Cardiac muscle cell (in vitro differentiated cells and primary cell): Measurements from ENCODE around the gene L2HGDH. TPM values are rescaled to one million over a fixed set of nuclear protein-coding genes. Genes with fewer than 3 reads are reported as not detected.

Source experiments
- DNase-seq, 2 donors: peaks; one replicate each; pipeline versions ENCODE4 v3.0.0 to v3.0.0-alpha.2; 2010 to 2017; ENCODE audit warnings: low read depth in 1 of 2, low spot score in 1 of 2
- H3K27ac ChIP-seq: fragments of 200-600 bp; sonication (generic); 2 replicates; pipeline ENCODE4 v1.5.1; 2016
- H3K27me3 ChIP-seq: fragments of 200-600 bp; sonication (generic); 2 replicates; pipeline ENCODE4 v1.6.0; 2016; ENCODE audit warnings: control low read depth
- H3K36me3 ChIP-seq: fragments of 200-600 bp; sonication (generic); 2 replicates; pipeline ENCODE4 v1.5.1; 2016; ENCODE audit warnings: control low read depth
- H3K4me1 ChIP-seq: fragments of 200-600 bp; sonication (generic); 2 replicates; pipeline ENCODE4 v1.8.1; 2017; ENCODE audit warnings: low read depth, mild to moderate bottlenecking, mixed run types
- H3K4me3 ChIP-seq: fragments of 200-600 bp; sonication (generic); 2 replicates; pipeline ENCODE4 v1.5.1; 2016; ENCODE audit warnings: mild to moderate bottlenecking
- H3K9me3 ChIP-seq: fragments of 200-600 bp; sonication (generic); 2 replicates; pipeline ENCODE4 v1.5.1; 2017; ENCODE audit warnings: low read depth, mild to moderate bottlenecking, control low read depth
- polyA plus RNA-seq: library from polyadenylated mRNA; unstranded; fragments of >200 nt; fragmentation: Nextera tagmentation; extraction: Ambion mirVana; gene quantifications from 2 replicates; pipeline ENCODE4 v1.2.1, GENCODE V29; 2016
- total RNA-seq: library from RNA; depleted of rRNA; stranded (reverse); fragments of >200 nt; gene quantifications from 2 replicates; pipeline ENCODE4 v1.2.3, GENCODE V29; 2016
- TF ChIP-seq, protein P1 (sequence below): IDR thresholded peaks from 2 replicates; pipeline ENCODE4 v1.5.1; 2012; ENCODE audit warnings: low read depth, mild to moderate bottlenecking, low read length

L2HGDH gene
- total and polyA plus RNA-seq, 2 experiments from 2014 or later, result 9.4 to 13.8 TPM

DNA sequence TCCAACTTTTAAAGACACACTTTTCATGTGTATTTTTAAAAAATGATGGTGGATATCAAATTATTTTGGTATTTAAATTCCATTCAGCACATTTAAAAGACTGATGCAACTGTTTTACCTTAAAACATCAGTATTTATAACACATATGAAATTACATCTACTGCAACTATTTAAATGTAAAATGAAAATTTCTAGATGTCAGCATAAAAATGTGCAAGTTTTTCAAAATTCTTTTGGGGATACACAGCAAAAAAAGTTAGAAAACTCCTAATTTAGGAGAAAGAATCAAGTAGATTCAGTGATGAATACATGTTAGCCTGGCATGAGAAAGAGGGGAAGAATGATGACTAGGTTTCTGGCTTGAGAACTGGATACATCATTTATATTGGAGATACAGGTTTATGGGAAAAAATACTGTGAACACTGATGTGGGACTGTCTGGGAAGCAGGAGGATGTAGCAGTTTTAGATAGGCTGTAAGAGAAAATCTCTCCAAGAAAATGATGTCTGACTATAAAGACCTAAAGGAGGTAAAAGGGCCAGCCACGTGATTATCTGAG is 89.9 kb downstream of the L2HGDH start:
- TF ChIP-seq, protein P1, sequence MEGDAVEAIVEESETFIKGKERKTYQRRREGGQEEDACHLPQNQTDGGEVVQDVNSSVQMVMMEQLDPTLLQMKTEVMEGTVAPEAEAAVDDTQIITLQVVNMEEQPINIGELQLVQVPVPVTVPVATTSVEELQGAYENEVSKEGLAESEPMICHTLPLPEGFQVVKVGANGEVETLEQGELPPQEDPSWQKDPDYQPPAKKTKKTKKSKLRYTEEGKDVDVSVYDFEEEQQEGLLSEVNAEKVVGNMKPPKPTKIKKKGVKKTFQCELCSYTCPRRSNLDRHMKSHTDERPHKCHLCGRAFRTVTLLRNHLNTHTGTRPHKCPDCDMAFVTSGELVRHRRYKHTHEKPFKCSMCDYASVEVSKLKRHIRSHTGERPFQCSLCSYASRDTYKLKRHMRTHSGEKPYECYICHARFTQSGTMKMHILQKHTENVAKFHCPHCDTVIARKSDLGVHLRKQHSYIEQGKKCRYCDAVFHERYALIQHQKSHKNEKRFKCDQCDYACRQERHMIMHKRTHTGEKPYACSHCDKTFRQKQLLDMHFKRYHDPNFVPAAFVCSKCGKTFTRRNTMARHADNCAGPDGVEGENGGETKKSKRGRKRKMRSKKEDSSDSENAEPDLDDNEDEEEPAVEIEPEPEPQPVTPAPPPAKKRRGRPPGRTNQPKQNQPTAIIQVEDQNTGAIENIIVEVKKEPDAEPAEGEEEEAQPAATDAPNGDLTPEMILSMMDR, result no peak
- no peak for DNase-seq
- no peak overlapping the region for H3K4me3 ChIP-seq
- no peaks in the 10 kb centered on the region for H3K36me3 ChIP-seq
- peaks cover 9% of the 10 kb centered on the region for H3K4me1 ChIP-seq
- H3K9me3 ChIP-seq, result no peaks in the 10 kb centered on the region
- no peaks in the 10 kb centered on the region for H3K27me3 ChIP-seq
- no peak overlapping the region for H3K27ac ChIP-seq

DNA sequence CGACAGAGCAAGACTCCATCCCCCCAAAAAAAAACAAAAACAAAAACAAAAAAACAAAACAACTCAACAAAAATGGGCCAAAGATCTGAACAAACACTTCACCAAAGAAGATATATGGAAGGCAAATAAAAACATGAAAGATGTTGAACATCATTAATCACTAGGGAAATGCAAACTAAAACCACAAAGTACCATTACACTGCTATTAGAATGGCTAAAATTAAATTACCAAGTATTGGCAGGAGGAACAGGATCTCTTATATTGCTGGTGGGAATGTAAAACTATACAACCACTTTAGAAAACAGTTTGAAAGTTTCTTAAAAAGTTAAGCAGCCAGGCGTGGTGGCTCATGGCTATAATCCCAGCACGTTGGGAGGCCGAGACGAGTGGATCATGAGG is 93.5 kb downstream of the L2HGDH start:
- Histone ChIP-seq H3K9me3 (no peaks in the 10 kb centered on the region), H3K4me1 (no peaks in the 10 kb centered on the region), H3K4me3 (no peak overlapping the region), H3K27me3 (no peaks in the 10 kb centered on the region), H3K36me3 (no peaks in the 10 kb centered on the region), H3K27ac (no peak overlapping the region)
- no peak for DNase-seq
- TF ChIP-seq, protein P1, result no peak

DNA sequence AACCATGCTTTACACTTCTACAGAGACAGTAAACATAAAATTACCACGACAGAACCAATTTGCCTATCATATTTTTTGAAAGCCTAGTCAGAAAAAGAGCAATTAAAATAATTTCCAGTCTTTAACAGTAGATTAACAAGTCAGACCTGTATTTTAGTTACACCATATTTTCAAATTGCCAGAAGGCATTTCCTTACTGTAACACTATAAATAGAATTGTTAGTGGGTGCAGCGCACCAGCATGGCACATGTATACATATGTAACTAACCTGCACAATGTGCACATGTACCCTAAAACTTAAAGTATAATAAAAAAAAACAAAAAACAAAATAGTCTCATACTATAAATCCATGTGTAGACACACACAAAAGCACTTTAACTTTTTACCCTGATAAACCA is 96.6 kb downstream of the L2HGDH start:
- Histone ChIP-seq H3K27me3 (no peaks in the 10 kb centered on the region), H3K36me3 (no peaks in the 10 kb centered on the region), H3K27ac (no peak overlapping the region), H3K4me3 (no peak overlapping the region), H3K4me1 (no peaks in the 10 kb centered on the region), H3K9me3 (no peaks in the 10 kb centered on the region)
- no peak for DNase-seq
- TF ChIP-seq, protein P1, result no peak

DNA sequence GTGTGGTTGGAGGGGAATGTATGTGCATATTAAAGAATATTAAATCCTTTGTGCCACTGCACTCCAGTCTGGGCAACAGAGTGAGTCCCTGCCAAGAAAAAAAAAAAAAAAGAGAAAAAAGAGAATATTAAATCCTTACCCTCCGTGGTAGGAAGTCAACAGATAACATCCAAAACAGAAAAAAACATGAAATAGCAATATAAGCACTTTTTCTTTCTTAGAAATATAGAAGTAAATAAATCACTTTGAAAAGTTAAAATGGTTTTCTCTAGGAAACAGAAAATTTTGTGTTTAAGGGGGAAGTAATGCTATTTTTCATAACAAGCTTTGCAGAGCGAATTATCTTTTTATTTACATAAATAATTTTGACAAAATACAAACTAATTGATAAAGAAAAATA is 98.2 kb downstream of the L2HGDH start:
- TF ChIP-seq, protein P1, result no peak
- Histone ChIP-seq H3K27me3 (no peaks in the 10 kb centered on the region), H3K36me3 (no peaks in the 10 kb centered on the region), H3K4me1 (no peaks in the 10 kb centered on the region), H3K4me3 (no peak overlapping the region), H3K9me3 (no peaks in the 10 kb centered on the region), H3K27ac (no peak overlapping the region)
- DNase-seq, result no peak

DNA sequence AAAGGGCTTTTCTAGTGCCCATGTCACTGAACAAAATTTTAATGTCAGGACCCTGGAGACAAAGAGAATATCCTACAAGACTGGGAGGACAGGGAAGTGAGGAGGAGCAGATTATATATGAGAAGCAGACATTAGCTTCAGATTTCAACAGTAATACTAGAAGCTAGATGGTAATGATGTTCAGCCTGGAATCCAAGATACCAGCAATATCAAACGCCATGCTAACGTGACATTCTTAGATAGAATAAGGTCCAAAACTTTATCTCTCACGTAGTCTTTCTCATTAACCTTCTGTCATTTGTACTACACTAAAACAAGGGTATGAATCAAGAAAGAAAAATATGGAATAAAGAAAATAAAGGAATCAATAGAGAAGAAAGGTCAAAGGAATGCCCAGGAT is 99.3 kb downstream of the L2HGDH start:
- TF ChIP-seq, protein P1, result no peak
- Histone ChIP-seq H3K4me1 (no peaks in the 10 kb centered on the region), H3K27me3 (no peaks in the 10 kb centered on the region), H3K27ac (no peak overlapping the region), H3K9me3 (no peaks in the 10 kb centered on the region), H3K4me3 (no peak overlapping the region), H3K36me3 (no peaks in the 10 kb centered on the region)
- no peak for DNase-seq

DNA sequence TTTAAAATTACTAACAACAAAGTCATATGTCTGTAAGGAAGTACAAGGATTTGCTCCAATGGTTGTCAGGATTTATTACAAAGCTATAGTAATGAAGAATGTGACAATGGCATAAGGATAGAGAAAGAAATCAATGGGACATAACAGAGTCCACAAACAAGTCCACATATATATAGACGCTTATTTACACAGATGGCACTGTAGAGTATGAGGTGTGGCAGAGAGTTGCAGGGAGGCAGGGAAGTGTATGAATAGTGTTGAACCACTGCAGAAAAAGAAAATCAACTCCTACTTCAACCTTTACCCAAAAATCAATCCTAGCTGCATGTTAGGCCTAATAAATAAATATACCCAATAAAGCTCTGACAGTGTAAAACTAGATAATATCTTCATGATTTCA is 102.0 kb downstream of the L2HGDH start:
- Histone ChIP-seq H3K4me1 (no peaks in the 10 kb centered on the region), H3K36me3 (no peaks in the 10 kb centered on the region), H3K9me3 (no peaks in the 10 kb centered on the region), H3K27ac (no peak overlapping the region), H3K4me3 (no peak overlapping the region), H3K27me3 (no peaks in the 10 kb centered on the region)
- DNase-seq, result no peak
- TF ChIP-seq, protein P1, result no peak
